Suppressor macrophage (primary cell): ENCODE data around the gene ARL3.
"Not testable (repeated sequence)": the region's sequence is repeated elsewhere in the genome, so short reads cannot be mapped to it uniquely, and the experiment has no call there.

Experiments used
- DNase-seq, 4 experiments: peaks; one replicate each; pipeline ENCODE4 v3.0.0-alpha.2; 2020 to 2022
- total RNA-seq, 17 experiments: gene quantifications; one replicate each; lab custom pipeline; 2026; ENCODE audit warnings: mixed read lengths in 6 of 17, inconsistent platforms in 3 of 17; lab: John Stamatoyannopoulos, UW

ARL3 gene
- 3.6 to 13.0 (median 8.7) reads per million in 17 experiments for total RNA-seq

- DNase-seq: peak; percentile 100
These were observed at the start of gene ARL3 for GRCh38 chr10:102713814-102714620. Gene ARL3 (minus strand): TSS chr10:102714397. CDS start chr10:102714275, 122 bp downstream.

- DNase-seq: no peak
These were observed 48.9 kb upstream of the ARL3 start for GRCh38 chr10:102763037-102763607.

- DNase-seq: no peak
These were observed 48.3 kb upstream of the ARL3 start for GRCh38 chr10:102762401-102763015.

GRCh38 chr10:102761981-102762380 is 47.8 kb upstream of the ARL3 start:
- no peak for DNase-seq

GRCh38 chr10:102759497-102760210 is 45.5 kb upstream of the ARL3 start:
- no peak for DNase-seq

- DNase-seq: not testable (repeated sequence)
These were observed 44.7 kb upstream of the ARL3 start for GRCh38 chr10:102758933-102759262.

- peak in 3 of 4 experiments; percentile 21 to 56 (median 48) for DNase-seq
These were observed 44.2 kb upstream of the ARL3 start for GRCh38 chr10:102758240-102758932.

- peak in 2 of 4 experiments; percentile 29 to 36 for DNase-seq
These were observed 43.1 kb upstream of the ARL3 start for GRCh38 chr10:102757323-102757722.

- no peak for DNase-seq
These were observed 39.5 kb upstream of the ARL3 start for GRCh38 chr10:102753718-102754117.

- peak; percentile 46 to 73 (median 68) for DNase-seq
These were observed 38.9 kb upstream of the ARL3 start for GRCh38 chr10:102752934-102753664.

- DNase-seq: no peak
These were observed 38.2 kb upstream of the ARL3 start for GRCh38 chr10:102752266-102752930.

- no peak for DNase-seq
These were observed 31.0 kb upstream of the ARL3 start for GRCh38 chr10:102745157-102745556.

GRCh38 chr10:102744374-102745051 is 30.3 kb upstream of the ARL3 start:
- DNase-seq: peak in 3 of 4 experiments; percentile 23 to 44 (median 38)

GRCh38 chr10:102743588-102744373 is 29.6 kb upstream of the ARL3 start, which contains the start of gene WBP1L:
Gene WBP1L (plus strand): TSS chr10:102743948. CDS start chr10:102744054, 106 bp downstream.
- peak; percentile 98 to 99 (median 98) for DNase-seq

GRCh38 chr10:102743078-102743587 is 28.9 kb upstream of the ARL3 start:
- DNase-seq: no peak

GRCh38 chr10:102742313-102742712 is 28.1 kb upstream of the ARL3 start:
- not testable (repeated sequence) for DNase-seq

GRCh38 chr10:102741726-102742237 is 27.6 kb upstream of the ARL3 start:
- DNase-seq: no peak

- no peak for DNase-seq
These were observed 26.0 kb upstream of the ARL3 start for GRCh38 chr10:102740229-102740628.

- DNase-seq: peak in 3 of 4 experiments; percentile 58 to 62 (median 58)
These were observed 24.5 kb upstream of the ARL3 start for GRCh38 chr10:102738692-102739121.
